Body of pancreas (tissue), 4 donors: ENCODE measurements around the gene COL13A1.

ENCODE experiments used
- CTCF ChIP-seq, 7 experiments: fragments of 450-650 bp in 4 of 7; fragments of 200-600 bp in 3 of 7; sonication (generic) in 3 of 7; IDR thresholded peaks; one replicate each; pipeline ENCODE4 v1.5.1; 2016 to 2019; ENCODE audit warnings: antibody characterized with exemption in 7 of 7
- POLR2A ChIP-seq, 3 donors: fragments of 450-650 bp; IDR thresholded peaks; one replicate each; pipeline ENCODE4 v1.6.1; 2016; ENCODE audit warnings: antibody characterized with exemption in 3 of 3, mild to moderate bottlenecking in 2 of 3

GRCh38 chr10:69791812-69792211 is 9.9 kb upstream of the COL13A1 start:
- TF ChIP-seq POLR2A (IDR thresholded peaks at IDR 0.05) (no peak), CTCF (IDR thresholded peaks at IDR 0.05) (no peak)
